Measurements from ENCODE around the gene PPP1CB. TPM values are rescaled to one million over a fixed set of nuclear protein-coding genes. Genes with fewer than 3 reads are reported as not detected.

Gene PPP1CB
- total RNA-seq, 1 donor: 70.0 TPM

DNA sequence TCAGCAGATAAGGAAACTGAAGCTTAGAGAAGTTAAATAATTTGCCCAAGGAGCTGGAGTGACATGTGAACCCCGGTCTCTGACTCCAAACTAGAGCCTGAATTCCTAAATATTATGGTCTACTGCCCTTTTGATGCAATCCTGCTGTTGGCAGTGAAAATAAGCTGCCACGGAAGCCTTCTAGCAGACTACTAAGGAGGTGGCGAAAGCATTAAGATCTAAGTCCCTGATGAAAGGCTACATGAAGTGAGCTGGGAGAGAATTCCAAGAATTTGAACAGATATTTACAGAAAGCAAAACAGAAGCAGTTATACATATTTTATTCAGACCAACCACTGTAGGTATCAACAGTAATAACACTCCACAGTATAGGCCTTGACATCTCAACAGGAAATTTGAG is 90.4 kb downstream of the PPP1CB start:
- no peak for DNase-seq (ENCODE audit: low read depth in 2 of 3, low spot score in 2 of 3)

Other genes with a start within 250 kb of the PPP1CB start
- 0.27 TPM for gene SPDYA, start 59.0 kb downstream of the PPP1CB start, total RNA-seq
- 9.4 TPM for gene TRMT61B, start 118.5 kb downstream of the PPP1CB start, total RNA-seq
- 45.5 TPM for gene WDR43, start 142.8 kb downstream of the PPP1CB start, total RNA-seq
- gene TOGARAM2, start 229.5 kb downstream of the PPP1CB start, total RNA-seq: 3.5 TPM

Data from hematopoietic multipotent progenitor cell (in vitro differentiated cells).